CD4-positive, alpha-beta T cell treated with Interleukin-17A for 1 hour (primary cell): ENCODE results near the gene ATP2A2.
"Not testable (repeated sequence)": the region's sequence is repeated elsewhere in the genome, so short reads cannot be mapped to it uniquely, and the experiment has no call there.

Experiments
- DNase-seq: peaks from one replicate; pipeline ENCODE4 v3.0.0-alpha.2; 2020

Gene ATP2A2

GRCh38 chr12:110301065-110301806, 20.2 kb downstream of the ATP2A2 start:
- no peak for DNase-seq

- no peak for DNase-seq
These were observed 23.1 kb downstream of the ATP2A2 start for GRCh38 chr12:110304061-110304551.

GRCh38 chr12:110307372-110307771, 26.3 kb downstream of the ATP2A2 start:
- no peak for DNase-seq

GRCh38 chr12:110310763-110311162, 29.7 kb downstream of the ATP2A2 start:
- no peak for DNase-seq

- DNase-seq = no peak
These were observed 30.9 kb downstream of the ATP2A2 start for GRCh38 chr12:110311903-110312302.

GRCh38 chr12:110312581-110313360, 31.7 kb downstream of the ATP2A2 start:
- peak; percentile 31 for DNase-seq

- DNase-seq = no peak
These were observed 33.3 kb downstream of the ATP2A2 start for GRCh38 chr12:110314308-110314707.

GRCh38 chr12:110316861-110317260, 35.8 kb downstream of the ATP2A2 start:
- DNase-seq = no peak

- no peak for DNase-seq
These were observed 36.9 kb downstream of the ATP2A2 start for GRCh38 chr12:110317911-110318310.

- no peak for DNase-seq
These were observed 39.5 kb downstream of the ATP2A2 start for GRCh38 chr12:110320550-110320949.

- DNase-seq = no peak
These were observed 48.7 kb downstream of the ATP2A2 start for GRCh38 chr12:110329710-110330109.

GRCh38 chr12:110330124-110330523, 49.1 kb downstream of the ATP2A2 start:
- DNase-seq = no peak

GRCh38 chr12:110330544-110330943, 49.5 kb downstream of the ATP2A2 start:
- DNase-seq = no peak

GRCh38 chr12:110333201-110333600, 52.2 kb downstream of the ATP2A2 start:
- no peak for DNase-seq

- DNase-seq = no peak
These were observed 54.5 kb downstream of the ATP2A2 start for GRCh38 chr12:110335481-110336045.

- no peak for DNase-seq
These were observed 57.1 kb downstream of the ATP2A2 start for GRCh38 chr12:110337912-110338710.

GRCh38 chr12:110338754-110339153, 57.7 kb downstream of the ATP2A2 start:
- DNase-seq = no peak

- DNase-seq = no peak
These were observed 58.3 kb downstream of the ATP2A2 start for GRCh38 chr12:110339184-110339952.

GRCh38 chr12:110340261-110340660, 59.2 kb downstream of the ATP2A2 start:
- not testable (repeated sequence) for DNase-seq

- DNase-seq = no peak
These were observed 59.7 kb downstream of the ATP2A2 start for GRCh38 chr12:110340706-110341105.

GRCh38 chr12:110342157-110342556, 61.1 kb downstream of the ATP2A2 start:
- DNase-seq = no peak

GRCh38 chr12:110343114-110343513, 62.1 kb downstream of the ATP2A2 start:
- DNase-seq = no peak
